Epithelial cell of proximal tubule (primary cell): ENCODE results near the gene COL25A1. TPM values are rescaled to one million over a fixed set of nuclear protein-coding genes. Genes with fewer than 3 reads are reported as not detected.

Experiments
- DNase-seq: peaks from one replicate; pipeline ENCODE4 v3.0.0-alpha.2; 2011; ENCODE audit warnings: low read depth
- H3K4me3 ChIP-seq: 2 replicates; pipeline ENCODE4 v1.5.1; 2011; ENCODE audit warnings: low read depth, mild to moderate bottlenecking, low read length
- CTCF ChIP-seq: conservative IDR thresholded peaks from 2 replicates; pipeline ENCODE4 v1.5.1; 2012; ENCODE audit warnings: low read depth, mild to moderate bottlenecking, low read length
- total RNA-seq: library from RNA; depleted of rRNA; stranded (reverse); fragments of >200 nt; gene quantifications from 2 replicates; pipeline ENCODE4 v1.2.3, GENCODE V29; 2015

Gene COL25A1
- total RNA-seq, 1 donor from 2014 or later, result 0.46 TPM

- peak; percentile 81 for TF ChIP-seq CTCF
- H3K4me3 ChIP-seq, result no peak overlapping the region
- peak; percentile 9 for DNase-seq
Observed at GRCh38 chr4:108834835-108835384, 467.5 kb downstream of the COL25A1 start.

GRCh38 chr4:108834166-108834834 is 468.2 kb downstream of the COL25A1 start:
- TF ChIP-seq CTCF, result no peak
- H3K4me3 ChIP-seq, result no peak overlapping the region
- no peak for DNase-seq

- TF ChIP-seq CTCF, result no peak
- DNase-seq, result no peak
- no peak overlapping the region for H3K4me3 ChIP-seq
Observed at GRCh38 chr4:108833046-108833445, 469.4 kb downstream of the COL25A1 start.

GRCh38 chr4:108831886-108832285 is 470.6 kb downstream of the COL25A1 start:
- TF ChIP-seq CTCF, result no peak
- no peak for DNase-seq
- no peak overlapping the region for H3K4me3 ChIP-seq

- DNase-seq, result no peak
- no peak overlapping the region for H3K4me3 ChIP-seq
Observed at GRCh38 chr4:108831291-108831690, 471.2 kb downstream of the COL25A1 start.

GRCh38 chr4:108830509-108831244 is 471.8 kb downstream of the COL25A1 start:
- TF ChIP-seq CTCF, result no peak
- DNase-seq, result no peak
- no peak overlapping the region for H3K4me3 ChIP-seq

More at GRCh38 chr4:108831291-108831690, 471.2 kb downstream of the COL25A1 start:
- TF ChIP-seq CTCF, result no peak
